HuH-7 (cell line): ENCODE measurements around the gene SYT13.

ENCODE experiments used
- DNase-seq: peaks from one replicate; pipeline ENCODE4 v3.0.0; 2011; ENCODE audit warnings: low spot score

The SYT13 gene

GRCh38 chr11:45248501-45249011, 37.6 kb downstream of the SYT13 start:
- no peak for DNase-seq

GRCh38 chr11:45247433-45247832, 38.7 kb downstream of the SYT13 start:
- DNase-seq = no peak

GRCh38 chr11:45246241-45246640, 39.9 kb downstream of the SYT13 start:
- DNase-seq = no peak

GRCh38 chr11:45245218-45246045, 40.7 kb downstream of the SYT13 start:
- no peak for DNase-seq

- DNase-seq = no peak
Observed at GRCh38 chr11:45243967-45244366, 42.2 kb downstream of the SYT13 start.

GRCh38 chr11:45239733-45240132, 46.4 kb downstream of the SYT13 start:
- DNase-seq = no peak

GRCh38 chr11:45238724-45239123, 47.4 kb downstream of the SYT13 start:
- no peak for DNase-seq

GRCh38 chr11:45237711-45238315, 48.3 kb downstream of the SYT13 start:
- no peak for DNase-seq

- DNase-seq = no peak
Observed at GRCh38 chr11:45234306-45235006, 51.7 kb downstream of the SYT13 start.

GRCh38 chr11:45233804-45234170, 52.4 kb downstream of the SYT13 start:
- DNase-seq = no peak

GRCh38 chr11:45233121-45233803, 52.9 kb downstream of the SYT13 start:
- DNase-seq = peak; percentile 91

- DNase-seq = no peak
Observed at GRCh38 chr11:45232341-45233080, 53.6 kb downstream of the SYT13 start.

- DNase-seq = no peak
Observed at GRCh38 chr11:45229401-45230020, 56.6 kb downstream of the SYT13 start.

GRCh38 chr11:45227836-45228235, 58.3 kb downstream of the SYT13 start:
- DNase-seq = no peak

- no peak for DNase-seq
Observed at GRCh38 chr11:45226901-45227300, 59.2 kb downstream of the SYT13 start.

- DNase-seq = no peak
Observed at GRCh38 chr11:45225961-45226871, 59.9 kb downstream of the SYT13 start.

GRCh38 chr11:45225277-45225676, 60.9 kb downstream of the SYT13 start:
- no peak for DNase-seq

- no peak for DNase-seq
Observed at GRCh38 chr11:45224766-45225165, 61.4 kb downstream of the SYT13 start.

GRCh38 chr11:45223496-45223895, 62.6 kb downstream of the SYT13 start:
- DNase-seq = no peak

- DNase-seq = no peak
Observed at GRCh38 chr11:45219411-45219810, 66.7 kb downstream of the SYT13 start.
